Measurements from ENCODE around the gene KCTD11. TPM values are rescaled to one million over a fixed set of nuclear protein-coding genes. Genes with fewer than 3 reads are reported as not detected.

Gene KCTD11
- 13.4 and 15.4 TPM in 2 replicates for total RNA-seq
- total RNA-seq (2013): 8.7 TPM
- polyA plus RNA-seq: 3.1 and 4.3 TPM in 2 replicates
- 6.9 and 7.2 TPM in 2 replicates for polyA minus RNA-seq

DNA sequence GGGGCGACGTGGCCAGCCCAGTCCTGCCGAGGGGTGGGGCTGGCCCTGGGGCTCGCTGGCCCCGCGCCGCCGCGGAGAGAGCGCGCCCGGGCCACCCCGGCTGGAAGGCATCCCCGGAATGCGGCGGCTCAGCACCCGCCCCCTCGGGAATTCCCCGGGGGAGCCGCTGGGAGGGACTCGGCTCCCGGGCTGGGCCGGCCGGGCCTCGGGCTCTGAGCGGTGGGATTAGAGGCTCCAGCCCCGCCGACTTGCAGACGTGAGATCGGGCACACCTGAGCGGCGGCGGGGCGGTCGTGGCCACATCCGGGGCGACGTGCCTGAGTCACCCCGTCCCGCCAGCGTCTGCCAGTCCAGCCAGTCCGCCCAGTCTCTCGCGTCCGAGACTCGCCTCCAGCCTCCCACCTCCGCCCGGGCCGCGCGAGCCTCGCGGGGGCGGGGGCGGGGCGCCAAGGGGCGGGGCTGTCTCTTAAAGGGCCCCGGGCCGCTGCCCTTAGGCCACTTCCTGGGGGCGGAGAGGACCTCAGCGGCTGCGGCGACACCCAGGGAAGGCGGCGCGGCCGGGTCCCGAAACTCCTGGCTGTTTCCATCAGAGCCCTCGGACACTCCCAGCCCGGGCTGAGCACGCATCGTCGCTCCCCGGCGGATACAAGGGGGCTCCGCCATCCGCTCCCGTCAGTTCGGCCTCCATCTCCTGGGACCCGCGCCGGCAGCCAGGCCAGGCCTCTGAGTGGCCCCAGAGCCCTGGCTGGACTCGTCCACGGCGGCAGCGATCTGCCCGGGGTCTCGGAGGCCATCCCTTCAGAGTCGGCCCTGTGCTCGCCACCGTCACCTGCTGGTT lies at the start of gene KCTD11:
Gene KCTD11, plus strand, starts transcription at position 498 of the 838 bp plus-strand sequence.
- Histone ChIP-seq H4K20me1 (ENCODE audit: control insufficient read depth, insufficient read depth, low read length, poor library complexity, severe bottlenecking) (peaks cover 24% of the 10 kb centered on the region), H3K79me2 (ENCODE audit: control insufficient read depth, insufficient read depth, low read length) (peaks cover 19% of the 10 kb centered on the region), H3K9ac (ENCODE audit: low read length) (peak within 1 kb of the TSS; percentile 86), H3K27me3 (replicated peaks in 1 of 4; ENCODE audit: control extremely low read depth in 1 of 4, control insufficient read depth in 3 of 4, insufficient read depth in 4 of 4, low read length in 3 of 4) (no peaks in the 10 kb centered on the region), H3K4me2 (replicated peaks; ENCODE audit: low read depth, low read length, poor library complexity, severe bottlenecking) (peak within 1 kb of the TSS; percentile 97), H2AFZ (ENCODE audit: insufficient read depth, low read depth, low read length, poor library complexity, severe bottlenecking) (peak within 1 kb of the TSS; percentile 88), H3K4me1 (ENCODE audit: control insufficient read depth in 2 of 2, insufficient read depth in 2 of 2, low read length in 2 of 2) (peaks cover 14 to 41% of the 10 kb centered on the region in 2 donors), H3K36me3 (replicated peaks in 1 of 2; ENCODE audit: control extremely low read depth in 1 of 2, control insufficient read depth in 1 of 2, extremely low read depth in 1 of 2, insufficient read depth in 2 of 2, low read length in 1 of 2) (peaks cover 2 to 22% of the 10 kb centered on the region in 2 experiments), H3K9me3 (ENCODE audit: control extremely low read depth in 1 of 3, control insufficient read depth in 2 of 3, insufficient read depth in 1 of 3, low read length in 2 of 3) (no peaks in the 10 kb centered on the region), H3K4me3 (ENCODE audit: control extremely low read depth in 1 of 5, extremely low read depth in 1 of 5, insufficient read depth in 1 of 5, low read depth in 2 of 5, low read length in 4 of 5) (peak within 1 kb of the TSS; percentile 35 to 92 (median 84)), H3K27ac (ENCODE audit: low read length in 2 of 2) (peak within 1 kb of the TSS; percentile 63 to 90)
- ChIA-PET CTCF (interaction anchor here (0.7 to 4.1 kb wide), 12 partner anchors 15 to 336 kb away, joined by 3 to 31 read pairs (median 6); partner anchors contain the start of genes ACAP1, NEURL4, SENP3 and SOX15), POLR2A (interaction anchor here (0.6 to 3.0 kb wide), 10 partner anchors 10 to 132 kb away, joined by 3 to 17 read pairs (median 5); partner anchors contain the start of genes ACAP1, CHRNB1, NEURL4 and POLR2A)
- H3K27me3 Mint-ChIP-seq: no peaks in the 10 kb centered on the region
- H3K4me1 Mint-ChIP-seq: peaks cover 38% of the 10 kb centered on the region
- no peaks in the 10 kb centered on the region for H3K9me3 Mint-ChIP-seq (ENCODE audit: insufficient read depth)
- intact Hi-C loops (cut with micrococcal nuclease): loop anchor here (1.0 to 2.0 kb wide), 4 partner anchors 23 to 52 kb away; partner anchors contain the start of genes GPS2, NEURL4, PLSCR3 and TMEM256
- TF ChIP-seq, protein P1, sequence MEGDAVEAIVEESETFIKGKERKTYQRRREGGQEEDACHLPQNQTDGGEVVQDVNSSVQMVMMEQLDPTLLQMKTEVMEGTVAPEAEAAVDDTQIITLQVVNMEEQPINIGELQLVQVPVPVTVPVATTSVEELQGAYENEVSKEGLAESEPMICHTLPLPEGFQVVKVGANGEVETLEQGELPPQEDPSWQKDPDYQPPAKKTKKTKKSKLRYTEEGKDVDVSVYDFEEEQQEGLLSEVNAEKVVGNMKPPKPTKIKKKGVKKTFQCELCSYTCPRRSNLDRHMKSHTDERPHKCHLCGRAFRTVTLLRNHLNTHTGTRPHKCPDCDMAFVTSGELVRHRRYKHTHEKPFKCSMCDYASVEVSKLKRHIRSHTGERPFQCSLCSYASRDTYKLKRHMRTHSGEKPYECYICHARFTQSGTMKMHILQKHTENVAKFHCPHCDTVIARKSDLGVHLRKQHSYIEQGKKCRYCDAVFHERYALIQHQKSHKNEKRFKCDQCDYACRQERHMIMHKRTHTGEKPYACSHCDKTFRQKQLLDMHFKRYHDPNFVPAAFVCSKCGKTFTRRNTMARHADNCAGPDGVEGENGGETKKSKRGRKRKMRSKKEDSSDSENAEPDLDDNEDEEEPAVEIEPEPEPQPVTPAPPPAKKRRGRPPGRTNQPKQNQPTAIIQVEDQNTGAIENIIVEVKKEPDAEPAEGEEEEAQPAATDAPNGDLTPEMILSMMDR (IDR thresholded peaks at IDR 0.05): peak; percentile 50
- no peak for TF ChIP-seq EZH2 (IDR thresholded peaks at IDR 0.05; ENCODE audit: borderline replicate concordance, insufficient read depth, low read depth, low read length, poor library complexity, severe bottlenecking)
- under 1% methylated on average over 91 of the region's 91 CpGs for WGBS (ENCODE audit: insufficient coverage)
- H3K4me3 Mint-ChIP-seq: peak within 1 kb of the TSS; percentile 94
- peak; percentile 78 for DNase-seq
- peak within 1 kb of the TSS; percentile 91 for H3K27ac Mint-ChIP-seq
- ATAC-seq (ENCODE audit: low read depth): peak; percentile 67
